ENCODE results near the gene ABCC11. TPM values are rescaled to one million over a fixed set of nuclear protein-coding genes. Genes with fewer than 3 reads are reported as not detected.

The ABCC11 gene
- total and polyA plus RNA-seq, 8 donors = 0.05 to 0.35 (median 0.18) TPM; not detected in 1

DNA sequence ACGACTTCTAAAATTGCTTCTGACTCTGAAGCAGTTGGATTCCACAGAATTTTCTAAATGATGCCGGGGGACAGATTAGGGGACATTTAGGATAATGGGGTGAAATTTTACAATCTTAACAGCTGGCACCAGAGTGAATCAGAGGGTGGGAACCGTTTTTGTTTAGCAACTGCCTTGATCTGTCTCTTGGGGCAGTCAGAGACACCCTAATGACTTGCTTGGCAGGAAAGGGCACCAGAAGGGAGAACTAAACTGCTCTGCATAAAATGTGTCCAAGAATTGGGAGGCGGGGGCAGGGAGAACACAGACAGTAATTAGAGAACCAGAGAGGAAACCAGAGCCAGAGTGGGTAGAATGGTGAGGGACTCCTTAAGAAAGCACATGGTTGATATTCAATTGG lies 85.4 kb downstream of the ABCC11 start:
- no peaks in the 10 kb centered on the region for H3K36me3 ChIP-seq
- ATAC-seq = no peak
- intact Hi-C loops (cut with DNase I) = no loop called here
- no peak for DNase-seq
- TF ChIP-seq, protein P1, sequence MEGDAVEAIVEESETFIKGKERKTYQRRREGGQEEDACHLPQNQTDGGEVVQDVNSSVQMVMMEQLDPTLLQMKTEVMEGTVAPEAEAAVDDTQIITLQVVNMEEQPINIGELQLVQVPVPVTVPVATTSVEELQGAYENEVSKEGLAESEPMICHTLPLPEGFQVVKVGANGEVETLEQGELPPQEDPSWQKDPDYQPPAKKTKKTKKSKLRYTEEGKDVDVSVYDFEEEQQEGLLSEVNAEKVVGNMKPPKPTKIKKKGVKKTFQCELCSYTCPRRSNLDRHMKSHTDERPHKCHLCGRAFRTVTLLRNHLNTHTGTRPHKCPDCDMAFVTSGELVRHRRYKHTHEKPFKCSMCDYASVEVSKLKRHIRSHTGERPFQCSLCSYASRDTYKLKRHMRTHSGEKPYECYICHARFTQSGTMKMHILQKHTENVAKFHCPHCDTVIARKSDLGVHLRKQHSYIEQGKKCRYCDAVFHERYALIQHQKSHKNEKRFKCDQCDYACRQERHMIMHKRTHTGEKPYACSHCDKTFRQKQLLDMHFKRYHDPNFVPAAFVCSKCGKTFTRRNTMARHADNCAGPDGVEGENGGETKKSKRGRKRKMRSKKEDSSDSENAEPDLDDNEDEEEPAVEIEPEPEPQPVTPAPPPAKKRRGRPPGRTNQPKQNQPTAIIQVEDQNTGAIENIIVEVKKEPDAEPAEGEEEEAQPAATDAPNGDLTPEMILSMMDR (IDR thresholded peaks at IDR 0.05) = no peak
- H3K4me3 ChIP-seq = no peak overlapping the region
- H3K27ac ChIP-seq = no peak overlapping the region
- H3K27me3 ChIP-seq = no peaks in the 10 kb centered on the region
- peaks cover 5 to 29% of the 10 kb centered on the region in 2 donors for H3K4me1 ChIP-seq
- H3K9me3 ChIP-seq = no peaks in the 10 kb centered on the region

DNA sequence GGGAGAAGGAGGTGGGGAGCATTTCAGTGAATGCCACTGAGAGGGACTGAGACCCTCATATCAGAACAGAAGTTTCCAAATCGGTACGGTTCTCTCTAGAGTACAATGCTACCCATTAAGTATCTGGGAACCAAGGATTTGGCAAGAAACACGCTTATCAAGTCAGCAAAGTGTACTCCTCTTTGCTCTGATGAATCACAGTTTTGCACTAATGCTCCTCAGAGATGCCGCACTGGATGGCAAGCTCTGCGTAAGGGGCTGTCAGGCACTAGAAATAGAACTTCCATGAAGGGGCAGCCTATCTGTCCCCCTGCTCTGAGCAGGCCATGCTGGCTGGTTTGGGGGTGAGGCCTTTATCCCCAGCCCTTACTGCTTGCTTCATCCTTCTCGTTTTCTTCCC lies 86.8 kb downstream of the ABCC11 start:
- Histone ChIP-seq H3K4me1 (peaks cover 5 to 25% of the 10 kb centered on the region in 2 donors), H3K4me3 (no peak overlapping the region), H3K27me3 (peaks cover 0 to 3% of the 10 kb centered on the region in 2 donors), H3K27ac (no peak overlapping the region), H3K9me3 (no peaks in the 10 kb centered on the region), H3K36me3 (no peaks in the 10 kb centered on the region)
- ATAC-seq (no peak), DNase-seq (no peak)
- TF ChIP-seq, protein P1 (IDR thresholded peaks at IDR 0.05) = no peak
- intact Hi-C loops (cut with DNase I) = no loop called here

DNA sequence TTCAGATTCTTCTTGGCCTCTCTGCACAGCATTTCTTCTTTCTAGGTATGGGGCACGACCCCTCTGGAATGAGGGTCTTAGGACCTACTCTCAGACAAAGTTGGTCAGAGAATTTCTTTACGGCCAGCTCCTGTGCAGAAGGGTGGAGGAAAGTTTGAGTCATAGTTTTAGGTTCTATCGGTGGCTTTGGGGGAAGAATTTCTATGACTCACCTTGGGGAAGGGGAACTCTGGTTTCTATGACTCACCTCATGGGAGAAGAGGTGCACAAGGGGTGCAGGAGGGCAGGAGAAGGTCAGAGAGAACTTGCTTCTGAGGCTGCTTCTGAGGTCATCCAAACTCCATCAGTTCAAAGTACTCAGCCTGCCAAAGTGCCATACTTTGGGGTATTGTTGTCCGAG lies 89.0 kb downstream of the ABCC11 start:
- intact Hi-C loops (cut with DNase I) = loop anchor here in 1 of 2 donors (5.0 kb wide), 1 partner anchor 1016 kb away; the partner anchor contains the start of gene NETO2
- Histone ChIP-seq H3K9me3 (no peaks in the 10 kb centered on the region), H3K27me3 (peaks cover 0 to 3% of the 10 kb centered on the region in 2 donors), H3K4me3 (no peak overlapping the region), H3K36me3 (no peaks in the 10 kb centered on the region), H3K4me1 (peaks cover 0 to 14% of the 10 kb centered on the region in 2 donors), H3K27ac (no peak overlapping the region)
- DNase-seq (no peak), ATAC-seq (no peak)
- TF ChIP-seq, protein P1 (IDR thresholded peaks at IDR 0.05) = no peak

DNA sequence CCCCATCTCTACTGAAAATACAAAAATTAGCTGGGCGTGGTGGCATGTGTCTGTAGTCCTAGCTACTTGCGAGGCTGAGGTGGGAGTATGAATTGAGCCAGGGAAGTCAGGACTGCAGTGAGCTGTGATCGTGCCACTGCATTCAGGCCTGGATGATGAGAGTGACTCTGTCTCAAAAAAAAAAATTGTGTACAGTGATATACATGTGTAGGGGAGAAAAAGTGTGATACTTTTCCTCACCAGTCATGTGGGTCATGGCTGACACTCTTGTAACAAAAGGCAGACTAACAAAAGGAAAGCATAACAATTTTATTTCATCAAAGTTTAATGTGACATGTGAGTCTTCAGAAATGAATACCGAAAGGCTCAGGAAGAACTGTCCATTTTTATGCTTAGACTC lies 89.5 kb downstream of the ABCC11 start:
- TF ChIP-seq, protein P1 (IDR thresholded peaks at IDR 0.05) = no peak
- Histone ChIP-seq H3K27ac (no peak overlapping the region), H3K36me3 (no peaks in the 10 kb centered on the region), H3K4me1 (peaks cover 0 to 14% of the 10 kb centered on the region in 2 donors), H3K9me3 (no peaks in the 10 kb centered on the region), H3K4me3 (no peak overlapping the region), H3K27me3 (peaks cover 0 to 3% of the 10 kb centered on the region in 2 donors)
- intact Hi-C loops (cut with DNase I) = loop anchor here in 1 of 2 donors (5.0 kb wide), 1 partner anchor 1015 kb away; the partner anchor contains the start of gene NETO2
- DNase-seq (no peak), ATAC-seq (no peak)

DNA sequence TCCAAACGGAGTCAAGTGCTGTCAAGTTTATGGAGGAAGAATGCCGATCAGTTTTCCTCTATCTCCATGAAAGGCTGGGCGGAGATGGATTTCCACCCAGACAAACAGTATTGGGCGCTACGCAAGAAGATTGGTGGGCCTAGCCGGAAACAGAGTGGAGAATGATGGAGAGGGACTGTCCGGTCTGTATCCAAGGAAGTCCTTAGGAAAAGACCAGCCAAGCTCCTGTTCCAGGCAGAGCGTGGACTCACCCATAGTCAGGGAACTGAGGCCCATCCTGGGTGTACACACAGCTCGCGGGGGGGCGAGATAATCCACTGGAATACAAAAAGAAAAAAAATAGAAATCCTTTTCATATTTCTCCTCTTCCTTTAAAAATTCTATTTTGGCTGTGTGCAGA lies 90.0 kb downstream of the ABCC11 start:
- Histone ChIP-seq H3K27me3 (peaks cover 0 to 3% of the 10 kb centered on the region in 2 donors), H3K4me3 (no peak overlapping the region), H3K4me1 (peaks cover 0 to 14% of the 10 kb centered on the region in 2 donors), H3K27ac (no peak overlapping the region), H3K9me3 (no peaks in the 10 kb centered on the region), H3K36me3 (no peaks in the 10 kb centered on the region)
- TF ChIP-seq, protein P1 (IDR thresholded peaks at IDR 0.05) = no peak
- DNase-seq = no peak
- no peak for ATAC-seq
- intact Hi-C loops (cut with DNase I) = loop anchor here in 1 of 2 donors (5.0 kb wide), 1 partner anchor 1015 kb away; the partner anchor contains the start of gene NETO2

Measured in left lung (tissue), 10 donors.